GM21447 (cell line): Measurements from ENCODE around the gene CEBPG.
A peak's percentile ranks its signal among the peaks of the same experiment; 100 is the strongest.

Source experiments
- ATAC-seq: cut with Tn5 transposase; IDR thresholded peaks from one replicate; pipeline ENCODE4 v1.9.1; 2021; ENCODE audit not compliant: unreplicated experiment

CEBPG gene

DNA sequence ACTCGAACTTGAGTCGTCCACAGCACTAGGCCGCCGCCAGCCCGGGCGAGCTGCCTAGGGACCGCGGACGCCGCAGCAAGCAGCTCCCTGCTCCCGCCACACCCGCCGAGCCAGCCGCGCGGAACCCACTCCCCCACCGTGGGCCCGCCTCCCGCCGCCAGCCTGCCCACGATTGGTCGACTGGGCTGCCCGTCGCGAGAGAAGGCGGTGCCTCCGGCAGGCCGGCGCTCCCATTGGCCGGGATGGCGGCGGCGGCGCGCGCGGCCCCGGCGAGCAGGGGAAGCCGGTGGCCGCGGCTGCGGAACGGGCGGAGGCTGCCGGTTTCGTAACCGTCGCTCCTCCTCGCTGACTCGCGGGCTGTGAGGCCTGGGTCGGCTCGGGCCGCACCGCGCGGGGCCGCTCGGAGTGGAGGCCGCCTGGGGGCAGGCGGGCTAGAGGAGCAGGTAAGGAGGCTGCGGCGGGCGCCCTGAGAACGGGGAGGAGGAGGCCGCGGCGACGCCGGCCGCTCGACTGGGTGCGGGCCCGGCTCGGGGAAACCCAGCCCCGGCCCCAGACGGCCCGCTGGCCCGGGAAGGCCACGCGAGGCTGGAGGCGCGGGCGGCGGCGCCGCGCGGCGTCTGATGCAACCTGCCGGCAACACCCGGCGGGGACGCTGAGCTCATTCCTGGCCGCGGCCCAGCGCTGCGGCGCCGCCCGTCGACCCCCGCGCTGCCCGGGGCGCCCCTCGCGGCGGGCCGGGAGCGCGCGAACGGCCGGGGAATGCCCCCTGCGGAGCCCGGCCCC lies at the start of gene CEBPG:
Gene CEBPG, plus strand, starts transcription at position 257 of the 783 bp plus-strand sequence. CDS start 5,531 bp downstream, outside the sequence.
- peak; percentile 79 for ATAC-seq

DNA sequence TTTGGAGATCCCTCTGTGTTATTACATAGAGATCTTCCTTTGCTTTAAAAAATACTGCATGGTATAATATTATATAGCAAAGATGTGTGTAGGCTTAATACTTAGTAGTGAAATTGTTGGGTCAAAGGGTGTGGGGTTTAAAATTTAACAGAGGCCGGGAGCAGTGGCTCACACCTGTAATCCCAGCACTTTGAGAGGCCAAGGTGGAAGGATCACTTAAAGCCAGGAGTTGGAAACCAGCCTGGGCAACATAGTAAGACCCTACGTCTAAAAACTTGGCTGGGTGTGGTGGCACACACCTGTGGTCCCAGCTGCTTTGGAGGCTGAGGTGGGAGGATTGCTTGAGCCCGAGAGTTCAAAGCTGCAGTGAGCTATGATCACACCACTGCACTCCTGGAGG lies 48.9 kb upstream of the CEBPG start:
- ATAC-seq, result no peak

DNA sequence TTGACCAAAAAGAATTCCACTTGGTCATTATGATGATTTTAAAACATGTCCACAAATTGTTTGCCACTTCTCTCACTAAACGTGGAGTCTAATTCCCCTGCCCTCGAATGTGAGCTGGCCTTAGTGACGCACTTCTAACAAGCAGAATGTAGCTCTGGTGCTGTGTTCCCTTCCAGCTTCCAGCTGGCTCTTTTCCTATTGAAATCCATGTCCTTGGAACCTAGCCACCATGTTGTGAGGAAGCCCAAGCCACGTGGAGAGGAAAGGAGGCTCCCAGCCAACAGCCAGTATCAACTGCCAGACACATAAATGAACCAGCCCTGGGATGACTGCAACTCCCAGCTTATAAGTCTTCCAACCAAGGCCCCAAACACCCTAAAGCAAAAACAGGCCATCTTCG lies 47.6 kb upstream of the CEBPG start:
- ATAC-seq, result no peak

DNA sequence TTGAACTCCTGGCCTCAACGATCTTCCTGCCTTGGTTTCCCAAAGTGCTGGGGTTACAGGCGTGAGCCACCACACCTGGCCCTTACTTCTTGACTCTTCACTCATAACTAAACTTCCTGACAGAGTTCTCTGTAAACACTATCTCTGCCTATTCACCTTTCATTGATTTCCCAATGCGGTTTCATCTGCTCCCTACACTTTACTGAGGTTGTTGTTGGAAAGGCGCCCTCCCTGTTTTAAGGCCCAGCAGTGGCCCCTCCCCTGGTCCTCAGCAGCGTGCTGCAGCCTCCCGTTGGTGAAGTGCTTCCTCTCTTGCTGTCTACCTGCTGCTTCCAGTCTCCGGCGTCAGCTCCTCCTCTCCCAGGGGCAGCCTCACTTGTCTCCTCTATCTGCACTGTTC lies 44.4 kb upstream of the CEBPG start:
- ATAC-seq, result no peak

DNA sequence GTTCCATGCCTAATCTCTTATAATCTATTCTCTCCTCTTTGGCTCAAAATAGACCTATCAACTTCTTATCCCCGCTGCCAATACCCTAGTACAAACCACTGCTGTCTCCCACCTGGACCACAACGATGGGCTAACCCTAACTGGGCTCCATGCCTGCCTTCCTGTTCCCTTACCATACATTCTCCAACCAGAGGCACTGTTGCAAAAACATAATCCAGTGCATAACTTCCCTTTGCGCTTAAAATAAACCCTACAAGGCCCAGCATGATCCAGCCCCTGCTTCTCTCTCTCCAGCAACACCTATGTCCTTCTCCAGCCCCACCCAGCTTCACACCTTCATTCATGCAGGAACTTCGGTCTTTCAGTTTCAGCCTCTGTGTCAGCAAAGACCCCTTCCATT lies 43.8 kb upstream of the CEBPG start:
- no peak for ATAC-seq

DNA sequence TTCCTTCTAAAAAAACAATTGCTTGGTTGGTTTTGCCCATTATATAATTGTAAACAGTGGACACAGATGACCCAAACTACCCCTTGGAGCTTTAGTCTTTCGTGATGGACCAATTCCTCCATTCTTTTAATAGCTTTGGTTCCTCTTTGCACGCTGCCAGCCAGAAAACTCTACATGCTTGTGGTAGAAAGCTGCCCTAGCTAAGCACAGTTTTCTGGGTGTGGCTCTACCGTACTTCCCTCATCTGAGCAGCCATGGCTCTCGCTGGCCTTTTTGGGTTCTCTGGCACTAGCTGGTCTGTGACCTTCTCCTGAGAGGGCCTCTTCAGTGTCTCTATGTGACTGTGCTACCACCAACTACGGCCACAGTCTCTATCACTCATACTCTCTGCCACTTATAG lies 41.3 kb upstream of the CEBPG start:
- ATAC-seq, result no peak

DNA sequence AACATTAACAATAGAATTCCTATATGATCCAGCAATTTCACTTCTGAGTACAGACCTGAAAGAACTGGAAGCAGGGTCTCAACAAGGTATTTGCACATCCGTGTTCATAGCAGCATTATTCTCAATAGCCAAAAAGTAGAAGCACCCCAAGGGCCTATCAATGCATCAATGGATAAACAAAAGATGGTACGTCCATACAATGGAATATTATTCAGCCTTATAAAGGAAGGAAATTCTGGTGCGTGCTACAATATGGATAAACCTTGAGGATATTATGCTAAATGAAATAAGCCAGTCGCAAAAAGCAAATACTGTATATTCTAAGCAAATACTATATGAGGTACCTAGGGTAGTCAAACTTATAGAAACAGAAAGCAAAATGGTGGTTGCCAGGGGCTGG lies 40.4 kb upstream of the CEBPG start:
- no peak for ATAC-seq

DNA sequence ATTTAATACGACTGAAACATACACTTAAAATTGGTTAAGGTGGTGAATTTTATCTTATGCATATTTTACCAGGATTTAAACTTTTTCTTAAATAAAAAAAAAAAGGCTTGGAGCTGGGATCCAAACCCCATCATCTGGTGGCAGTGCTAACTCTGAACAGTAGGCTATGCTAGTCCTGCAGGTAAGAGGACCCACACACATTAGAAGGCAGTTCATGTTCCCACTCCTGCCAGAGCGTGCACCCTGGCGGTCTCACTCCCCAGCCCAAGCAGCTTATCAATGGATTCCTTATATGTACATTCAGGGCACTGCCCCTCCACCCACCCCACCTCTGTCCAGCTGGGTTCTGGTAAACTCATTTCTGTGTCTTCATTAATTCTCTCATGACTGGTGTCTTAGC lies 39.9 kb upstream of the CEBPG start:
- no peak for ATAC-seq

DNA sequence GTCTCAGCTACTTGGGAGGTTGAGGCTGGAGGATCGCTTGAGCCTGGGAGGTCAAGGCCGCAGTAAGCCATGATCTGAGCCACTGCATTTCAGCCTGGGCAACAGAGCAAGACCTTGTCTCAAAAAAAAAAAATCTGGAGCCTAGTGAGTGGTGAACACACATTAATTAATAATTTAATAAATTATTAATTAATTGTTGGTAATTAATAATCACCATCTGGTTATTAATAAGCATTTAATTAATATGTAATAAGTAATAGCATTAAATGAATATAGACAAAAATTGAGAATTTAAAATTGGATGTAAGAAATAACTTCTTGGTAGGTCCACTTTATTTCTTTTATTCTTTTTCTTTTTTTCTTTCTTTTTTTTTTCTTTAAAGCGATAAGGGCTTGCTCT lies 39.2 kb upstream of the CEBPG start:
- no peak for ATAC-seq

DNA sequence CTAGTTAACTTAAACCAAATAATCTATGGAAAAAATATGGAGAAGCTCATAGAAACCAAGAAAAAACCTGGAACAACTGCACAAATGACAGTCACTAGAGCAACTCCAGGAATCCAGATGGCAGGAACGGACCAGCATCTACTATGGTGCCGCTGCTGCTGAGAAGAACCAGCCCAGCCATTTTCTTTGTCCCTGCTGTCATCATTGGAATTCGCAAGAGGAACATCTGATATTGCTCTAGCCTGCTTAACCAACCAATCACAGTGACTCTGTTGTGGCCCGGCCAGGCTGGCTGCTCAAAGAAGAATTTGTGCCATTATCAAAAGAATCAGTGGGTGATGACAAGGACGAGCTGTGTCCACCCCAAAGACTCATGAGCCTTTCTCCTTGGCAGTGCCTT lies 38.1 kb upstream of the CEBPG start:
- ATAC-seq, result no peak

DNA sequence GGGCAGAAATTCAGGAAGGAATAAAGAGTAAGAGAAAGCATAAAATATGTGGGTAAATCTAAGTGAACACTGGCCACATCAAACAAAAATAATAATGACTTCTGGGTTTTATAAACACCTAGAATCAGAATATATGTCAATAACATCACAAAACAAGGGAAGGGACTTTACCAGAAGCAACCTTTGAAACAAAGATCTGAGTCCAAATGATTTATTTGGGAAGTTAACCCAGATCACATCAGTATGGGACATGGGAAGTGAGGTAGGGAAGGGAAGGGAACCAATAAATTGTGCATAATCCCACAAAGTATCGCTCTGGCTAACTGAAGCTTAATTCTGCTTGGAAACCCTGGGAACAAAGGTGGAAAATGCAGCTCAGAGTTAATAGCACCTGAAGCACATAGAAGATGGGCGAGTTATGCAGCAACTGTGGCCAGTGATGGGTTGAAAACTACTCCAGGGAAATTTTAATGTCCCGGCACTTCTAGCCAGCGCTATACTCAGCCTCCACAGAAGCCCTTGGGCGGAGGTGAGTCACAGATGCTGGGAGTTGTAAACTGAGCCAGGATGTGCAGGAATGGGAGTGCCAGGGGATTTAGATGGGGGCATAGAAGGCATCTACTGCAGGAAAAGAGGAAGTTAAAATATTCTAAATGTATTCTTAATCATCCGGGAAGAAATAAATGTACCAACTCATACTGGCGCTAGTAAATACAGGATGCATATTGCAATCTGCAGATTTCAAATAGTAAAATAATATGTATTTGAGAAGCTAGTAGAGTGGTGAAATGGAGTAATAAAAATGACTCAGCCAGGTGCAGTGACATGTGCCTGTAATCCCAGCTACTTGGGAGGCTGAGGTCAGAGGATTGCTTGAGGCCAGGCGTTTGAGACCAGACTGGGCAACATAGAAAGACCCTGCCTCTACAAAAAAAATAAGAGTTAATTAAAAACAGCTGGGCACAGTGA lies 34.2 kb upstream of the CEBPG start:
- no peak for ATAC-seq

DNA sequence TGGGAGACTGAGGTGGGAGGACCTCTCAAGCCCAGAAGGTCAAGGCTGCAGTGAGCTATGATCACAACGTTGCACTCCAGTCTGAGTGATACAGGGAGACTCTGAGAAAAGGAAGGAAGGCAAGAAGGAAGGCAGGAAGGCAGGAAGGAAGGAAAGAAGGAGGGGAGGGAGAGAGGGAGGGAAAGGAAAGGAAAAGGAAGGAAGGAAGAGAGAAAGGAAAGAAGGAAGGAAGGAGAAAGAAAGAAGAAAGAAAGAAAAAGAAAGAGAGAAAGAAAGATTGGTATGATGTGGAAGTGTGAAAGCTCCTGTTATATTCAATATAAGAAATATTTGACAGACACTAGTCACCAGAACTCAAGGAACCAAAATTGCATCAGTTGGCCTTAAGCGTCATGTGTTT lies 32.5 kb upstream of the CEBPG start:
- no peak for ATAC-seq

DNA sequence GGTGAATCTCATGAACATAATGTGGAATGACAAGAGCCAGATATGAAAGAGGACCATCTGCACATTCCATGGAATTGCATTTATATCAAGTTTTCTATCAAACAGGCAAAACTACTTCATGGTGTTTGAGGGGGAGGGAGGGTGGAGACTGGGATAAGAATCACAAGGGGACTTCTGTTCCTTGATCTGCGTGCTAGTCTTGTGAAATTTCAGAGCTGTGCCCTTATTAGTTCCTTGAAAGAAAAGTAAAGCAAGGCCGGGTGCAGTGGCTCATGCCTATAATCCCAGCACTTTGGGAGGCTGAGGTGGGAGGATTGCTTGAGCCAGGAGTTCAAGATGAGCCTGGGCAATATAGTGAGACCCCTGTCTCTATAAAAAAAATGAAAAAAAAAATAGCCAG lies 30.2 kb upstream of the CEBPG start:
- no peak for ATAC-seq

DNA sequence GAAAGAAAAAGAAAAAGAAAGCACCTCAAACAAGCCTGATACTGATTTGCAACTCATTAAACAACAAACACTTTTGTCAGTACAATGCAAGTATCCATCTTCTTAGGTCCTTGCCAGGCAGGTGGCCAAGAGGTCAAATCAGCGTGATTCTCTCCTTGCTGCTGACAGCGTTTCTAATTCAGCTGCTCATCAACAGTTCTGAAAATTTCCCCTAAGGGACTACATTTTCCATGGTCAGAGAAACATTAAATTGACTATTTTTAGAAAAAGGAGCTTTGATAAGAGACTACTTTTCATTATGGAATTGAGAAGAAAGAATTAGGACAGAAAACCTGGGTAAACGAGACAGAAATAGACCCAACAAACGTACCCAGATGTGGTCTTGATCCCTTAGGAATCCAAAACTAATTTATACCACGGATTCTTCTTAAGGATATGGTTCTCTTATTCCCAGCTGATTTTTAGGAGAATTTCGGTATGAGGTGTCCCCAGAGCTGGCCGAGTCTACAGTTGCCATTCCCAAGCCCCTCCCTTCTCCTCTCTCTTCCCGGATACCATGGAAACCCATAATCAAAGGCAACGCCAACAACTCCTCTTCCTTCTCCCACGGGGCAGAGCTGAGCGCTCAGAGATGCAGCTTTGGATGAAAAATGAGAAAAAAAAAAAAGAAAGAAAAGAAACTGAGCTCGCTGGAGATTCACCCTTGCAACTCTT lies 29.5 kb upstream of the CEBPG start:
- ATAC-seq, result no peak

DNA sequence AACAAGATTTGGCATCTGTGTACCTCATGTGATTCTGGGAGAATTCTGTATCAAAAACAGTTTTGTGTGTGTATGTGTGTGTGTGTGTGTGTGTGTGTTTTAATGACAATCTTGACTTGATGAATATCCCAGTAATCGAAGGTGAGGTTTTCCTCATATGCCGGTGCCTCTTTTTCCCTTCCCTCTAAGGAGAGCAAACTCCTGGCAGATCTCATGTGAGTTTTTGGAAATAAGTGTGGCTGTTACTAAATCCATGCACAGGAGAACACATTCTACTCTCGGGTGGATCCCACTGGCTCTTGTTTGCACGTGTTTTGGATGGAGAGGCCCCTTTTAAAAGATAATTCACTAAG lies 29.0 kb upstream of the CEBPG start:
- no peak for ATAC-seq

DNA sequence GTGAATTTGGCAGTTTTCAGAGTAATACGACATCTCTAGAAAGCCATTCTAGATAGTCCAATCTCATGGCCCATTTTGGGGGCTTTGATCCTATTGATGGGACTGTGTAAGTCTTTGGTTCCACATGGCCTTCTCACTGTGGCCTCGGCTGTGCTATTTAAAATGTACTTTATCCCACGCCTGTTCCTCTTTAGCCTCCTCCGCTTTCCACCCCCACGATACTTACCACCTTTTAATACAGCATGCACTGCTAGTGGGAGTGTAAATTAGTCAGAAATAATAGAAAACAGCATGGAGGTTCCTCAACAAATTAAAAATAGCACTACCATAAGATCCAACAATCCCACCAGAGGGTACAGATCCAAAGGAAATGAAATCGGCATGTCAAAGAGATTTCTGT lies 28.3 kb upstream of the CEBPG start:
- no peak for ATAC-seq

DNA sequence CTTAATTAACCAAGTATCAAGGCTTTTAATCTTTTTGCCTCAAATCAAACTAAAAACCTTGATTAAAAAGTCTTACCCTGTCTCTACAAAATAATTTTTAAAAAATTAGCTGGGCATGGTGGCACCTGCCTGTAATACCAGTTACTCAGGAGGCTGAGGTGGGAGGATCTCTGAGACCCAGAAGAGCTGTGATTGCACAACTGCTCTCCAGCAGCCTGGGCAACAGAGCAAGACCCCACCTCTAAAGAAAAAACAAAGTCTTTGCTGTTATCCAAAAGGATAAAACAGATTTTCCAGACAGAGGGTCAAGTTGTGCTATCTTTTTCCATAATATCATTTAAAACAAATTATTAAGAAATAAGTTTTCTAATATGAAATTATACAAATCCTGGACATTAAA lies 26.8 kb upstream of the CEBPG start:
- no peak for ATAC-seq

DNA sequence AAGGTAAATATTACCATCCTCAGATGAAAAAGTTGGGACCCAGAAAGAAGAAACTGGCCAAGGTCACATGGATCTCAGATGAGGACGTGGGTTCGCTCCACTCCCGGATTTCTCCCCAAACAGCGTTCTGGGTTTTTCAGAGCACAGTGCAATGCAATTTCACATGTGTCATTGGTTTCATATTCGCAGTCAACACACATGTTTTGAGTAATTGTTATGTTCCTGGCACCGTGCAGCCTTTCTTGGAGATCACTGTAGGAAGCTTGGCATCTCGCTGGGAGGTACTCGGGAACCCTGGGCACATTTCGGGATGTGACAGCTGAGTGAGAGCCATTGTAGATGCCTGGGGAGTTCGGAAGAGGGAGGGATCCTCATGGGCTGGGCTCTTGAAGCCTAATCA lies 26.2 kb upstream of the CEBPG start:
- no peak for ATAC-seq

DNA sequence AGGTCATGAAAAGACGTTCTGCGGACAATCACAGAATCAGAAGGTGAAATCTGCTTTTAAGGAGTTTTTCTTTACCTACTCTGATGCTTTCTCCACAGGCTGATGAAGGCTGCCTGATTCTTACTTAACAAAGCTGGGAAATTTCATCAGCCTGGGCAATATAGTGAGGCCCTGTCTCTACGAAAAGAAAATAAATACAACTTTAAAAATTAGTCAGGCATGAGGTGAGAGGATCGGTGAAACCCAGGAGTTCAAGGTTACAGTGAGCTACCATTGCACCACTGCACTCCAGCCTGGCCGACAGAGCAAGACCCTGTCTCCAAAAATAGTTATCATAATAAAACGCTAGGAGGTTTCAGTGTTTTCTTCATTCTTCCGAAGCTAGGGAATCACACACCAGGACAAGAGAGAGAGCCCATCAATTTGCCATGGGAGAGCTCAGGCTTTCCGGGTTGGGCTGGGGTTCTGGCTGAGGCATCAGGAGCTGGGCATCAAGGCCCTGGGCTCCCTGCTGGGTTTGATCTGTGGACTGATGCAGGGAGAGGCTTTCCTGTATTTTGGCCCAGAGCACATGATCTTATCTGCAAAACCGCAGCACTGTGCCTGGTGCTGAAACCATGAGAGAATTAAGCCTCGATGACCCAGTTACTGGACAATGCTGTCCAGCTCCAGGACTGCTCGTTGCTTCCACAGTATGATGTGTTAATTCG lies 25.1 kb upstream of the CEBPG start:
- no peak for ATAC-seq

DNA sequence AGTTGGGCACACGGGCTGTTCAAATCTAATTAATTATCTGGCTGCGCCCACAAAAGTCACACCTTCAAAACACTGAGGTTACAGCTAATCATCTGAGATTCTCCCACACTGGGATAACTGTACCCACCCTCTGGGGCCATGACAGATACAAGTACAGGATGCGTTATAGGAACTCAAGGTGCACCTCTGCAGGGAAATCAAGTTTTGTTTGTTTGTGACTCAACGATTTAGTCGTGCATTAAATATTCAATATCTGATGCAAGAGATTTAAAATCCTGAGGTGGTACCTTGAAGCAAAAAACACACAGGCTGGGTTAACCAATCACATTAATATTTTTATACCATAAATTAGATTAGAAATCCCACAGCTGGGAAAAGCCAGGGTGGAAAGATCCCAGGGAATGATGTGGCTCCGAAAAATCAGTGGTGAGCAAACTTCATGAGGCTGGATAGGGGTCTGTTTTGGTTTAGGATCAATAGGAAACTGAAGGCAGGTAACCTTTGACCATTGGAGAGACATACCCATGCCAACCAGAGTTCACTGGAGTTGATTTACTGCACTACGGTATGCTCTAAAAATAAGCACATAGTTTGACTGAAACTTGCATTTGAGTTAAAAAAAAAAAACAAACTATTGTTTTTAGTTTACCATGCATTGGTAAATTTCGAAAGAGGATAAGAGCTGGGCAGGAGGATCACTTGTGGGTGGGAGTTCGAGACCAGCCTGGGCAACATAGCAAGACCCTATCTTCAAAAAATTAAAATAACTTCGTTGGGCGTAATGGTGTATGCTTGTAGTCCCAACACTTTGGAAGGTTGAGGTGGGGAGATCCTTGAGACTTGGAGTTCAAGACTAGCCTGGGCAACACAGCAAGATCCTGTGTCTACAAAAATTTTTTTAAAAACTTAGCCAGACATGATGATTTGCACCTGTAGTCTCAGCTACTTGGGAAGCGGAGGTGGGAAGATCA lies 23.9 kb upstream of the CEBPG start:
- ATAC-seq, result no peak
